BE2C (cell line): ENCODE results near the gene RNF41.

Experiments
- DNase-seq: peaks from one replicate; pipeline ENCODE4 v3.0.0-alpha.2; 2020
- H3K27me3 ChIP-seq: fragments of 250-450 bp; sonication (Bioruptor Pico); 2 replicates; pipeline ENCODE4 v1.5.1; 2020; ENCODE audit warnings: mild to moderate bottlenecking
- H3K36me3 ChIP-seq: fragments of 250-450 bp; sonication (Bioruptor Pico); 2 replicates; pipeline ENCODE4 v1.5.1; 2020; ENCODE audit warnings: mild to moderate bottlenecking
- H3K4me1 ChIP-seq: fragments of 250-450 bp; sonication (Bioruptor Pico); 2 replicates; pipeline ENCODE4 v1.5.1; 2020
- H3K4me3 ChIP-seq: 2 replicates; pipeline ENCODE4 v1.5.1; 2011; ENCODE audit warnings: low read depth, low read length
- H3K9me3 ChIP-seq: fragments of 250-450 bp; sonication (Bioruptor Pico); 2 replicates; pipeline ENCODE4 v1.5.1; 2020
- TF ChIP-seq, protein P1 (sequence below): IDR thresholded peaks from 2 replicates; pipeline ENCODE4 v1.5.1; 2012; ENCODE audit warnings: mild to moderate bottlenecking, low read depth, low read length

The RNF41 gene

GRCh38 chr12:56248711-56249110 is 27.0 kb upstream of the RNF41 start:
- H3K4me3 ChIP-seq = no peak overlapping the region
- H3K27me3 ChIP-seq = no peaks in the 10 kb centered on the region
- peaks cover 6% of the 10 kb centered on the region for H3K4me1 ChIP-seq
- TF ChIP-seq, protein P1, sequence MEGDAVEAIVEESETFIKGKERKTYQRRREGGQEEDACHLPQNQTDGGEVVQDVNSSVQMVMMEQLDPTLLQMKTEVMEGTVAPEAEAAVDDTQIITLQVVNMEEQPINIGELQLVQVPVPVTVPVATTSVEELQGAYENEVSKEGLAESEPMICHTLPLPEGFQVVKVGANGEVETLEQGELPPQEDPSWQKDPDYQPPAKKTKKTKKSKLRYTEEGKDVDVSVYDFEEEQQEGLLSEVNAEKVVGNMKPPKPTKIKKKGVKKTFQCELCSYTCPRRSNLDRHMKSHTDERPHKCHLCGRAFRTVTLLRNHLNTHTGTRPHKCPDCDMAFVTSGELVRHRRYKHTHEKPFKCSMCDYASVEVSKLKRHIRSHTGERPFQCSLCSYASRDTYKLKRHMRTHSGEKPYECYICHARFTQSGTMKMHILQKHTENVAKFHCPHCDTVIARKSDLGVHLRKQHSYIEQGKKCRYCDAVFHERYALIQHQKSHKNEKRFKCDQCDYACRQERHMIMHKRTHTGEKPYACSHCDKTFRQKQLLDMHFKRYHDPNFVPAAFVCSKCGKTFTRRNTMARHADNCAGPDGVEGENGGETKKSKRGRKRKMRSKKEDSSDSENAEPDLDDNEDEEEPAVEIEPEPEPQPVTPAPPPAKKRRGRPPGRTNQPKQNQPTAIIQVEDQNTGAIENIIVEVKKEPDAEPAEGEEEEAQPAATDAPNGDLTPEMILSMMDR = no peak
- no peak for DNase-seq
- H3K36me3 ChIP-seq = peaks cover 71% of the 10 kb centered on the region
- no peaks in the 10 kb centered on the region for H3K9me3 ChIP-seq

GRCh38 chr12:56247923-56248322 is 26.2 kb upstream of the RNF41 start:
- Histone ChIP-seq H3K9me3 (no peaks in the 10 kb centered on the region), H3K4me1 (peaks cover 8% of the 10 kb centered on the region), H3K27me3 (no peaks in the 10 kb centered on the region), H3K36me3 (peaks cover 71% of the 10 kb centered on the region), H3K4me3 (no peak overlapping the region)
- TF ChIP-seq, protein P1 = no peak
- no peak for DNase-seq

GRCh38 chr12:56244494-56244893 is 22.8 kb upstream of the RNF41 start:
- Histone ChIP-seq H3K4me3 (no peak overlapping the region), H3K9me3 (no peaks in the 10 kb centered on the region), H3K27me3 (no peaks in the 10 kb centered on the region), H3K36me3 (peaks cover 65% of the 10 kb centered on the region), H3K4me1 (peaks cover 8% of the 10 kb centered on the region)
- TF ChIP-seq, protein P1 = no peak
- no peak for DNase-seq

GRCh38 chr12:56243731-56244181 is 22.0 kb upstream of the RNF41 start:
- Histone ChIP-seq H3K27me3 (no peaks in the 10 kb centered on the region), H3K4me3 (no peak overlapping the region), H3K4me1 (peaks cover 8% of the 10 kb centered on the region), H3K9me3 (no peaks in the 10 kb centered on the region), H3K36me3 (peaks cover 60% of the 10 kb centered on the region)
- TF ChIP-seq, protein P1 = no peak
- peak; percentile 55 for DNase-seq

- H3K36me3 ChIP-seq = peaks cover 53% of the 10 kb centered on the region
These were observed 21.3 kb upstream of the RNF41 start for GRCh38 chr12:56242986-56243385.

More at GRCh38 chr12:56242986-56243385, 21.3 kb upstream of the RNF41 start:
- TF ChIP-seq, protein P1 = no peak
- Histone ChIP-seq H3K9me3 (no peaks in the 10 kb centered on the region), H3K4me1 (peaks cover 8% of the 10 kb centered on the region), H3K27me3 (no peaks in the 10 kb centered on the region), H3K4me3 (no peak overlapping the region)
- DNase-seq = no peak
